HEK293 (cell line): ENCODE data around the gene NUCB2.

Experiments
- CTCF ChIA-PET: fragments of 350-600 bp; formaldehyde crosslinking; extraction: SDS; loops from one replicate; lab custom pipeline; 2021; ENCODE audit warnings: antibody characterized with exemption; lab: Yijun Ruan, JAX
- POLR2A ChIA-PET: fragments of 300-600 bp; formaldehyde crosslinking; extraction: SDS; loops from one replicate; lab custom pipeline; 2020; ENCODE audit warnings: antibody characterized with exemption, inconsistent platforms; lab: Yijun Ruan, JAX
- H3K27ac ChIP-seq: fragments of 200-500 bp; sonication (Bioruptor generic); 2 replicates; pipeline ENCODE4 v1.5.1; 2014; ENCODE audit warnings: low read depth, low read length, control low read depth, inconsistent platforms; ENCODE audit errors: extremely low read depth
- H3K36me3 ChIP-seq, 2 experiments: fragments of 200-500 bp in 1 of 2; sonication (Bioruptor generic) in 1 of 2; 1 replicate in 1 of 2; 2 replicates in 1 of 2; pipeline ENCODE4 v1.5.1; 2014 to 2017; ENCODE audit warnings: inconsistent platforms in 2 of 2, low read length in 2 of 2; ENCODE audit not compliant: control insufficient read depth in 2 of 2, insufficient read depth in 1 of 2
- H3K4me1 ChIP-seq: fragments of 200-500 bp; sonication (Bioruptor generic); 2 replicates; pipeline ENCODE4 v1.5.1; 2014; ENCODE audit warnings: mild to moderate bottlenecking, low read length, inconsistent platforms; ENCODE audit not compliant: control insufficient read depth, insufficient read depth
- H3K4me3 ChIP-seq: 2 replicates; pipeline ENCODE4 v1.5.1; 2011; ENCODE audit warnings: low read depth, mild to moderate bottlenecking, control low read depth, low read length, moderate library complexity
- H3K9me3 ChIP-seq: fragments of 200-500 bp; sonication (Bioruptor generic); 2 replicates; pipeline ENCODE4 v1.5.1; 2014; ENCODE audit warnings: low read depth, low read length, inconsistent platforms; ENCODE audit not compliant: control insufficient read depth, insufficient read depth
- HIC1 ChIP-seq: fragments of 450-650 bp; formaldehyde crosslinking; IDR thresholded peaks from 2 replicates; pipeline ENCODE4 v1.5.1; 2016; ENCODE audit warnings: missing biosample characterization, missing genetic modification characterization
- PRDM10 ChIP-seq: fragments of 450-650 bp; formaldehyde crosslinking; IDR thresholded peaks from 2 replicates; pipeline ENCODE4 v1.5.1; 2016; ENCODE audit warnings: missing biosample characterization, missing genetic modification characterization
- SP7 ChIP-seq: fragments of 450-650 bp; formaldehyde crosslinking; IDR thresholded peaks from 2 replicates; pipeline ENCODE4 v1.5.1; 2016; ENCODE audit warnings: missing biosample characterization, missing genetic modification characterization
- WT1 ChIP-seq: fragments of 450-650 bp; formaldehyde crosslinking; IDR thresholded peaks from 2 replicates; pipeline ENCODE4 v1.5.1; 2016; ENCODE audit warnings: missing biosample characterization, missing genetic modification characterization
- ZIC2 ChIP-seq: fragments of 450-650 bp; formaldehyde crosslinking; IDR thresholded peaks from 2 replicates; pipeline ENCODE4 v1.5.1; 2016; ENCODE audit warnings: missing biosample characterization, missing genetic modification characterization
- ZNF112 ChIP-seq: fragments of 450-650 bp; formaldehyde crosslinking; IDR thresholded peaks from 2 replicates; pipeline ENCODE4 v1.5.0; 2017; ENCODE audit warnings: missing biosample characterization, missing genetic modification characterization
- ZNF184 ChIP-seq: fragments of 450-650 bp; IDR thresholded peaks from 2 replicates; pipeline ENCODE4 v1.5.1; 2018; ENCODE audit warnings: missing biosample characterization, mild to moderate bottlenecking, missing genetic modification characterization
- ZNF214 ChIP-seq: fragments of 450-650 bp; formaldehyde crosslinking; IDR thresholded peaks from 2 replicates; pipeline ENCODE4 v1.5.1; 2017; ENCODE audit warnings: missing biosample characterization, mild to moderate bottlenecking, missing genetic modification characterization, borderline replicate concordance
- ZNF335 ChIP-seq: fragments of 450-650 bp; formaldehyde crosslinking; conservative IDR thresholded peaks from 2 replicates; pipeline ENCODE4 v1.5.1; 2016; ENCODE audit warnings: missing biosample characterization, missing genetic modification characterization
- ZNF366 ChIP-seq: fragments of 450-650 bp; formaldehyde crosslinking; conservative IDR thresholded peaks from 2 replicates; pipeline ENCODE4 v1.5.1; 2016; ENCODE audit warnings: missing biosample characterization, missing genetic modification characterization
- ZNF416 ChIP-seq: fragments of 450-650 bp; formaldehyde crosslinking; IDR thresholded peaks from 2 replicates; pipeline ENCODE4 v1.5.1; 2016; ENCODE audit warnings: missing biosample characterization, missing genetic modification characterization
- ZNF580 ChIP-seq: fragments of 450-650 bp; formaldehyde crosslinking; IDR thresholded peaks from 2 replicates; pipeline ENCODE4 v1.5.1; 2016; ENCODE audit warnings: missing biosample characterization, missing genetic modification characterization
- ZNF645 ChIP-seq: fragments of 450-650 bp; formaldehyde crosslinking; IDR thresholded peaks from 2 replicates; pipeline ENCODE4; 2016; ENCODE audit warnings: missing biosample characterization, missing genetic modification characterization
- ZNF701 ChIP-seq: fragments of 450-650 bp; formaldehyde crosslinking; IDR thresholded peaks from 2 replicates; pipeline ENCODE4 v1.5.1; 2016; ENCODE audit warnings: missing biosample characterization, missing genetic modification characterization
- ZSCAN23 ChIP-seq: fragments of 450-650 bp; formaldehyde crosslinking; IDR thresholded peaks from 2 replicates; pipeline ENCODE4 v1.5.1; 2016; ENCODE audit warnings: missing biosample characterization, missing genetic modification characterization

Gene NUCB2

GRCh38 chr11:17272801-17273200 lies 3.7 kb upstream of the NUCB2 start:
- ChIA-PET CTCF (interaction anchor here (0.5 to 0.6 kb wide), 2 partner anchors 23 to 157 kb away, joined by 3 to 6 read pairs; no protein-coding TSS in a partner anchor), POLR2A (no interaction called here)
- H3K36me3 ChIP-seq = no peaks in the 10 kb centered on the region
- no peaks in the 10 kb centered on the region for H3K9me3 ChIP-seq
- H3K27ac ChIP-seq = no peak overlapping the region
- TF ChIP-seq ZNF701 = no peak
- TF ChIP-seq ZIC2 = peak; percentile 54; the same call in 1 of the 2 replicates
- no peak for TF ChIP-seq ZSCAN23 (tag by site-specific recombination)
- no peaks in the 10 kb centered on the region for H3K4me1 ChIP-seq
- no peak overlapping the region for H3K4me3 ChIP-seq

- CTCF ChIA-PET = interaction anchor here (0.5 to 0.6 kb wide), 2 partner anchors 23 to 157 kb away, joined by 3 to 6 read pairs; no protein-coding TSS in a partner anchor
- Histone ChIP-seq H3K27ac (no peak overlapping the region), H3K36me3 (no peaks in the 10 kb centered on the region), H3K4me3 (no peak overlapping the region), H3K4me1 (no peaks in the 10 kb centered on the region), H3K9me3 (no peaks in the 10 kb centered on the region)
- POLR2A ChIA-PET = interaction anchor here (0.8 kb wide), 1 partner anchor 196 kb away, joined by 3 read pairs; the partner anchor contains the start of gene RPS13
- TF ChIP-seq ZNF416 (tag by site-specific recombination) = no peak
- no peak for TF ChIP-seq ZNF645 (tag by site-specific recombination)
- TF ChIP-seq WT1 = no peak
- no peak for TF ChIP-seq HIC1 (tag by site-specific recombination)
- no peak for TF ChIP-seq PRDM10 (tag by site-specific recombination)
- TF ChIP-seq ZNF214 = no peak
- no peak for TF ChIP-seq ZNF580 (tag by site-specific recombination)
- TF ChIP-seq ZNF335 (tag by site-specific recombination) = no peak
- no peak for TF ChIP-seq ZNF366 (tag by site-specific recombination)
- TF ChIP-seq SP7 (tag by site-specific recombination) = no peak
- TF ChIP-seq ZNF184 (tag by site-specific recombination) = no peak
- no peak for TF ChIP-seq ZNF112 (tag by site-specific recombination)
- TF ChIP-seq, all 188 proteins: peak for 0
These were observed 3.3 kb upstream of the NUCB2 start for GRCh38 chr11:17273211-17273610.
